ENCODE data around the gene ARNT2. TPM values are rescaled to one million over a fixed set of nuclear protein-coding genes. Genes with fewer than 3 reads are reported as not detected.

ARNT2 gene
- total and polyA plus RNA-seq, 8 donors, result 0.58 to 27.4 (median 1.6) TPM

GRCh38 chr15:80416702-80417101, 12.5 kb downstream of the ARNT2 start:
- Histone ChIP-seq H3K36me3 (no peaks in the 10 kb centered on the region), H3K4me3 (no peak overlapping the region), H3K4me1 (peaks cover 0 to 19% (median 4%) of the 10 kb centered on the region in 4 donors), H3K27ac (no peak overlapping the region), H3K27me3 (no peaks in the 10 kb centered on the region), H3K9me3 (no peaks in the 10 kb centered on the region)
- TF ChIP-seq POLR2AphosphoS5 (IDR thresholded peaks at IDR 0.05) (no peak), POLR2A (IDR thresholded peaks at IDR 0.05) (no peak), EP300 (IDR thresholded peaks at IDR 0.05) (no peak), CTCF (IDR thresholded peaks at IDR 0.05) (no peak)
- WGBS, 5 donors, result 69 to 81% (median 79%) methylated on average over 4 of the region's 4 CpGs
- no peak for DNase-seq
- intact Hi-C loops (cut with DNase I; ENCODE audit: low total_unique reads), result no loop called here

GRCh38 chr15:80418892-80419537, 14.8 kb downstream of the ARNT2 start:
- no peaks in the 10 kb centered on the region for H3K36me3 ChIP-seq
- intact Hi-C loops (cut with DNase I; ENCODE audit: low total_unique reads), result no loop called here
- H3K27me3 ChIP-seq, result no peaks in the 10 kb centered on the region
- H3K27ac ChIP-seq, result no peak overlapping the region
- H3K9me3 ChIP-seq, result no peaks in the 10 kb centered on the region
- H3K4me1 ChIP-seq, result peaks cover 0 to 25% (median 4%) of the 10 kb centered on the region in 4 donors
- peak in 1 of 2 donors; percentile 57 for DNase-seq
- TF ChIP-seq POLR2A (IDR thresholded peaks at IDR 0.05) (no peak), CTCF (IDR thresholded peaks at IDR 0.05) (peak in 4 of 7 experiments; percentile 17 to 47 (median 32)), POLR2AphosphoS5 (IDR thresholded peaks at IDR 0.05) (no peak), EP300 (IDR thresholded peaks at IDR 0.05) (no peak)
- H3K4me3 ChIP-seq, result no peak overlapping the region
- 53 to 81% (median 61%) methylated on average over 10 of the region's 10 CpGs for WGBS, 5 donors

GRCh38 chr15:80419546-80419945, 15.4 kb downstream of the ARNT2 start:
- Histone ChIP-seq H3K4me1 (peaks cover 0 to 25% (median 4%) of the 10 kb centered on the region in 4 donors), H3K27ac (no peak overlapping the region), H3K4me3 (no peak overlapping the region), H3K36me3 (no peaks in the 10 kb centered on the region), H3K9me3 (no peaks in the 10 kb centered on the region), H3K27me3 (no peaks in the 10 kb centered on the region)
- 13 to 33% (median 19%) methylated on average over 5 of the region's 5 CpGs for WGBS, 5 donors
- no peak for DNase-seq
- intact Hi-C loops (cut with DNase I; ENCODE audit: low total_unique reads), result no loop called here
- TF ChIP-seq EP300 (IDR thresholded peaks at IDR 0.05) (no peak), POLR2AphosphoS5 (IDR thresholded peaks at IDR 0.05) (no peak), POLR2A (IDR thresholded peaks at IDR 0.05) (no peak), CTCF (IDR thresholded peaks at IDR 0.05) (no peak)

- Histone ChIP-seq H3K4me3 (no peak overlapping the region), H3K27me3 (no peaks in the 10 kb centered on the region), H3K9me3 (no peaks in the 10 kb centered on the region), H3K4me1 (peaks cover 0 to 25% (median 4%) of the 10 kb centered on the region in 4 donors), H3K36me3 (no peaks in the 10 kb centered on the region), H3K27ac (no peak overlapping the region)
- intact Hi-C loops (cut with DNase I; ENCODE audit: low total_unique reads), result no loop called here
- no peak for DNase-seq
- WGBS, 5 donors, result 24 to 48% (median 30%) methylated on average over 2 of the region's 2 CpGs
- TF ChIP-seq POLR2AphosphoS5 (IDR thresholded peaks at IDR 0.05) (no peak), CTCF (IDR thresholded peaks at IDR 0.05) (no peak), EP300 (IDR thresholded peaks at IDR 0.05) (no peak), POLR2A (IDR thresholded peaks at IDR 0.05) (no peak)
Observed at GRCh38 chr15:80420658-80421057, 16.5 kb downstream of the ARNT2 start.
